ENCODE data around the gene MAST1. TPM values are rescaled to one million over a fixed set of nuclear protein-coding genes. Genes with fewer than 3 reads are reported as not detected.

Gene MAST1
- total RNA-seq, 1 donor, result under 0.01 TPM

GRCh38 chr19:12791345-12792050, 46.8 kb upstream of the MAST1 start, which contains the start of gene JUNB:
JUNB (plus strand) TSS chr19:12791486; CDS start chr19:12791772, 286 bp downstream.
- no peak for TF ChIP-seq CTCF (IDR thresholded peaks at IDR 0.05; ENCODE audit: insufficient read depth, low read length)
- DNase-seq (ENCODE audit: low read depth), result peak; percentile 98

GRCh38 chr19:12792051-12792852, 46.1 kb upstream of the MAST1 start:
- H3K4me3 ChIP-seq (ENCODE audit: low read depth, low read length), result peak overlapping the region; percentile 98
- TF ChIP-seq CTCF (IDR thresholded peaks at IDR 0.05; ENCODE audit: insufficient read depth, low read length), result no peak
- peak; percentile 48 for DNase-seq (ENCODE audit: low read depth)

More at GRCh38 chr19:12791345-12792050, 46.8 kb upstream of the MAST1 start, which contains the start of gene JUNB:
- peak within 1 kb of the TSS; percentile 98 for H3K4me3 ChIP-seq (ENCODE audit: low read depth, low read length)

- no peak for DNase-seq (ENCODE audit: low read depth)
- TF ChIP-seq CTCF (IDR thresholded peaks at IDR 0.05; ENCODE audit: insufficient read depth, low read length), result no peak
- peak overlapping the region; percentile 98 for H3K4me3 ChIP-seq (ENCODE audit: low read depth, low read length)
These were observed 45.4 kb upstream of the MAST1 start for GRCh38 chr19:12792853-12793289.

GRCh38 chr19:12793290-12794195, 44.8 kb upstream of the MAST1 start:
- DNase-seq (ENCODE audit: low read depth), result peak; percentile 91
- no peak for TF ChIP-seq CTCF (IDR thresholded peaks at IDR 0.05; ENCODE audit: insufficient read depth, low read length)
- H3K4me3 ChIP-seq (ENCODE audit: low read depth, low read length), result peak overlapping the region; percentile 98

- peak; percentile 75 for DNase-seq (ENCODE audit: low read depth)
- no peak for TF ChIP-seq CTCF (IDR thresholded peaks at IDR 0.05; ENCODE audit: insufficient read depth, low read length)
These were observed 43.9 kb upstream of the MAST1 start for GRCh38 chr19:12794196-12794941.

More at GRCh38 chr19:12794196-12794941, 43.9 kb upstream of the MAST1 start:
- H3K4me3 ChIP-seq (ENCODE audit: low read depth, low read length), result peak overlapping the region; percentile 98

All from fibroblast of the aortic adventitia (primary cell).